HUDEP-2 (cell line): Measurements from ENCODE around the gene BID.
"Not testable (repeated sequence)": the region's sequence is repeated elsewhere in the genome, so short reads cannot be mapped to it uniquely, and the experiment has no call there.

ENCODE experiments used
- DNase-seq, 76 experiments: peaks; one replicate each; lab custom pipeline; 2025; ENCODE audit not compliant: unreplicated experiment in 76 of 76; lab: John Stamatoyannopoulos, UW

BID gene

DNA sequence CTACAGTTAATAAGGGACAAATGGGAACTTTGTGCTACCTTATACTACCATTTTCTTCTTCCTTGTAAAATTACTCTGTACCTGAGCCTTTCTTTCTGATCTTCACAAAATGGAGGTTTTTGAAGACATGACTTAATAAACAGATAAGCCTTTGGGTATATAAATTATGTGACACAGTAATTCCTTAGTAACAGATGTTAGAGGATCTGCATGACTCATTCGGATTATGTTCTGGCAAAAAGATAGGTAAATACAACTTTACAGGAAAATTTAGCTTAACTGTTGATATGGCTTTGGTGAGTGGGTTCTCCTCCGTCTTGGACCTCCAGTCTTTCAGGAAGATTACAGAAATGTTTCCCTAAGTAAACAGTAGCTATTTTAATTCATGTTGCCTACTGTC is 61.8 kb downstream of the BID start:
- no peak for DNase-seq

DNA sequence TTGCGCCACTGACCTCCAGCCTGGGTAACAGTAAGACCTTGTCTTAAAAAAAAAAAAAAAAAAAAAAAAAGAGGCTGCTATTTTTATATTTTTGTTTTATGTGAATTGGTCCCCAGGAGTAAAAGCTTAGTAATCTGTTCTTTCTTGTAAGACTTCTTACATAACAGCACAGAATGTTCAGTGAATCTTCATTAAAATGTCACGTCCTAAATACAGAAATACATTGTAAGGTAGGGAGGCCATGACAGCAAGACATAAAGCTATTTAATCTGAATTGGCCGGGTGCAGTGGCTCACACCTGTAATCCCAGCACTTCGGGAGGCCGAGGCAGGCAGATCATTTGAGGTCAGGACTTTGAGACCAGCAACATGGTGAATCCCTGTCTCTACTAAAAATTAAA is 64.2 kb downstream of the BID start:
- DNase-seq = no peak

DNA sequence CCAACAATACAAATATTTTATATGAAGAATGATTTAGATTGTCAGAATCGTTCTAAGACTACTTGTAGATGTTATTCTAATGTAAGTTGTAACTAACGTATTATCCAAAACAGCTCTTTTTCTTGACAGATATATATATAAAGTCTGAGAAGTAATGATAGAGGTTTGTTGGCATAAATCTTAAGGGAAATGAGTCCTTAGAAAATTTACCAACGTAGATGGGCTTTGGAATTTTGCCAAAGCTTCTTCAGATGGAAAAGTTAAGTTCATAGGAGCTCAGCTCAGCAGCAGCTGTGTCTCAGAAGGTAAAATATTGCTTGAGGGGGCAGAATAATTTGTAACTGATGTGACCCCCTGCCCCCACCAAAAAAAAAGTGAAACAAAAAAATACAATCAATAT is 66.7 kb downstream of the BID start:
- no peak for DNase-seq

DNA sequence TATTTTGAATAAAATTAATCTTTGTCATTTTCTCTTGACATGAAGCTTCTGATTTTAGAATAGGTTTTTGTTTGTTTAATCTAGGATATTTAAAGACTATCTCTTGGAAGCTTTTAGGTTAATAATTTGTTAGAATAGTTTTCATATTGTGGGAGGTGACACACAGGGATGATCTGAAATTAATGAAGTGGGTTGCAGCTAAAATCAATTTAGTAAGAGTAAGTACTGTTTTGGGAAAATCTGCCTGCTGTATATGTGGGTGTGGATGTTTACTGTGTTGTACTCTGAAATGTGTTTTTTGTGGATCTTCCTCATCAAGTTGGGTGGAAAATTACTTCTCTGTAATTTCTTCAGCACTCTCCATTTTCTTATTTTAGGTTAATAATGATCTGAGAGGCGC is 67.3 kb downstream of the BID start:
- no peak for DNase-seq

DNA sequence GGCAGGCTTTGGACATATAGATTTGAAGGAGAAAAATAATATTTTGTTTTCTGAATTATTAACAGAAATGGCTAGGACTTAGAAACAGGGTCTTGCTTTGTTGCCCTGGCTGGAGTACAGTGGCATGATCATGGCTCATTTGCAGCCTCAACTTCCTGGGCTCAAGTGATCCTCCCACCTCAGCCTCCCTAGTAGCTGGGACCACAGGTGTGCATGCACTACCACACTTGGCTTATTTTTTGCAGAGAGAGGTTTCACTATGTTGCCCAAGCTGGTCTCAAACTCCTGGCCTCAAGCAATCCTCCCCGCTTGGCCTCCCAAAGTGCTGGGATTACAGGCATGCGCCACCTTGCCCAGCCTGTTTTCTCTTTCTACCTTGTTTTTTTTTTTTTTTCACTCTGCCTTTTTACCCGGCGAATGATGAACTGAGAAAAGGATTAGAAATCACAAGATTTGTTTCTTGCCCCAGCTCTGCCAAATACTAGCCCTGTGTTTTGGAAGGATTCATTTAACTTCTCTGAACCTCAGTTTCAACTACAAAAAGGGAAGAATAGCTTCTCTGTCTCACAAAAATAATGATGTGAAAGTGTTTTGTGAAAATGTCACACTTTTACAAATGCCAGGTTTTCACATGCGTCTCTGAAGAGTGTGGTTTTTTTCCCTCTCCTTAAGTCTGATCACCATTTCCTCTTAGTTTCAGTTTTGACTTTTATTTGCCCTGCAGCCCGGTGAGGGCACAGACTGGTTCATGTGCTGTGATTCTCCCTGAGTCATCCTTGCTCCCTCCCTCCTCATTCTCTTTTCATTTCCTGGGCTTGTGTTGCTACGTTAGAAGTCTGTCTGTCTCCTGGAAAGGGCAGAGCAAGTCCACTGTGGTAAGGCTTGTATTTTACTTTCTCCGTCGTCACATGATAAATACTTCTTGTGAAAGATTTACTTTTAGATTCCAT is 68.0 kb downstream of the BID start:
- peak in 1 of 76 experiments; percentile 19 for DNase-seq

DNA sequence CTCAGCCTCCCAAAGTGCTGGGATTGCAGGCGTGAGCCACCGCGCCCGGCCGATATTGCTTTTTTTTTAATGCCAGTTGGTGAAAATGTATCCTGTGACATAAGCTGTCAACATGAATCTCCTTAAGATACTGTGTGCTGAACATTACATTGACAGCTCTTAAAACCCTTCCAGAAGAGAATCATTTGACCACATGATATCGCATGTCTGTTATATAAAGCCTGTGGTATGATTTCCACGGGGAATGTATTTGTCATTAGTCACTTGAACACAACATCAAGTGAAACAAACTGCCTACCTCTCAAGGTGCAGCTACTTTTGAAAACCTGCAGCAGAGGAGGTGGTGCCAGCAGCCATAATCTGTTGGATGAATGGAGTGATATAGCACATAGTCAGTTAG is 68.7 kb downstream of the BID start:
- no peak for DNase-seq

DNA sequence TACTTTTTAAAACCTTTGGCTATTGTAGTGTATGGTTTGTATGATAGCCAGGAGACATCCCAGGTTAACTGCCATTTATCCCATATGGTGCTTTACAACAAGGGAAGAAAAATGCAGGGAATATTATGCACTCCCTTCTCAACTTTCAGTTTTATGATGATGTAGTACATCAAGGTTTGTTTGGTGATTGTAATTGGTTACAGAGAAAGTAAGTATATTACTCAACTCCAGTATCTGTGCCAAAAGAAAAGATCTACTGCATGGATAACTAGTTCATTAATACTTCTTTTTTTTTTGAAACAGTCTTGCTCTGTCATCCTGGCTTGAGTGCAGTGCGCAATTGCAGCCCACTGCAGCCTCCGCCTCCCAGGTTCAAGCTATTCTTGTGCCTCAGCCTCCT is 70.5 kb downstream of the BID start:
- DNase-seq = no peak

DNA sequence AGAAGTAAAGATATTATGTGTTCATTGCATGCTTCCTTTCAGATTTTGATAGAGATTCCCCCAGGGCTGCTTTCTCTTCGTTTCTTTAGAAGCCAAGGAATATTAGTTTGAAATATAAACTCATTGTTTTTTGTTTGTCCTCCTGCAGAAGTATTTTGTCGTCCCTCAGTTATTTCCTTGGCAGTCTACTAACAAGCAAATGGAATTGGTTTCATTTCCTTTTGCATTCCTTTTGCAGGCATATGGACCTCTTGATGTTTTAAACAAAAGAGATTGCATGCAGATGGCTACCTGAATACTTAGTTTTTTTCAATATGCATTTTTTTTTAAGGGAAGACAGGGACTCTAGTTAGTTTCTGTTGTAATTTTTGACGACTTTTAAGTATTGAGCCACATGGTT is 73.5 kb downstream of the BID start:
- DNase-seq = no peak

DNA sequence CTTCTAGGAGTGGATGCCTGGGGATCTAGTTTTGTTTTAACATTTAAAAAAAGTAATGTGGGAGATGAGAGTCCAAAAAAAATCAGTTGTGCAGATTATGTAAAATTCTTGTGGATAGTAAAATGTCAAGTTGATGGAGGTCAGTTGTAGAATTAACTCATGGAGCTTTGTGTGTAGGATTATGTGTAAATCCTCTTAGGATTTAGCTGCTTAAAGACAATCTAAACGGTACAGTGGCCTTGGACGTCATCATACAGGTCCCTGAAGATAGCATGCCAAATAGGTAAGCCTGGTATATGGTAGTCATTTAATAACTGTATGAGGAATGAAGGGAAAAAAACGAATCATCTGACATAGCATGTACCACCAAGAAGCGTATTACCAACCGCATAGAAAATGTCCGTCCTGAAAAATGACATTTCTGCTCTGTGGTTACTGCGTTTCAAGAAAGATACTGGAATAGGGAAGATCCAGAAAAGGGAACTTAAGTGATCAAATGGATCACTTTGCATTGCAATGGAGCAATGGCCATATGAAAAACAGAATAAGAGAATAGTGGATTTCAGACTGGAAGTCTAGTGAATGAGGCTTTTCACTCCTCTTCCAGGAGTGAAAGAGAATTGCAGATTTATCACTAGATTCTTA is 74.5 kb downstream of the BID start:
- DNase-seq = no peak

DNA sequence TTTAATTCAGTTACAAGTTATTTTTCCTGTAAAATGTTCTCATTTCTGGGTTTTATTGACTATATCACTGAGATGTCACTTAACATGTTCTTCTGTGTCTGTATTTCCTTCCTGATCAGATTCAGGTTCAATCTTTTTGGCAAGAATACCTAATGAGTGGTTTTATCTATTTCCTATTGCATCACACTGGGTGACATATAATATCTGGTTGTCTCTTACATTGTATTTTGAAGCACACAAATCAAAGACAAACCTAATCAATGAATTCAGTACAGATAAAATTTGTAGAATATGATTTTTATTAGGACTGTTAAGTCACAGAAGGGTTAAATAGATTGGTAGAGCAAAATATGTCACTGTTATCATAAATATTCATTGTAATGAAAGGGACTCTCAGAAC is 75.3 kb downstream of the BID start:
- DNase-seq = no peak

DNA sequence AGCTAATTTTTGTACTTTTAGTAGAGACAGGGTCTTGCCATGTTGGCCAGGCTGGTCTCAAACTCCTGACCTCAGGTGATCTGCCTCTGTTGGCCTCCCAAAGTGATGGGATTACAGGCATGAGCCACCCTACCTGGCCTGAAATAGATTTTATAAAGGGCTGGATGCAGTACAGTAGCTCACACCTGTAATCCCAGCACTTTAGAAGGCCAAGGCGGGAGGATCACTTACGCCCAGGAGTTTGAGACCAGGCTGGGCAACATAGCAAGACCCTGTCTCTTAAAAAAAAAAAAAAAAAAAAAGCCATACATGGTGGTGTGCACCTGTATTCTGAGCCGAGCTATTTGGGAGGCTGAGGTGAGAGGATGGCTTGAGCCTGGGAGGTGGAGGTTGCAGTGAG is 76.0 kb downstream of the BID start:
- not testable (repeated sequence) for DNase-seq

DNA sequence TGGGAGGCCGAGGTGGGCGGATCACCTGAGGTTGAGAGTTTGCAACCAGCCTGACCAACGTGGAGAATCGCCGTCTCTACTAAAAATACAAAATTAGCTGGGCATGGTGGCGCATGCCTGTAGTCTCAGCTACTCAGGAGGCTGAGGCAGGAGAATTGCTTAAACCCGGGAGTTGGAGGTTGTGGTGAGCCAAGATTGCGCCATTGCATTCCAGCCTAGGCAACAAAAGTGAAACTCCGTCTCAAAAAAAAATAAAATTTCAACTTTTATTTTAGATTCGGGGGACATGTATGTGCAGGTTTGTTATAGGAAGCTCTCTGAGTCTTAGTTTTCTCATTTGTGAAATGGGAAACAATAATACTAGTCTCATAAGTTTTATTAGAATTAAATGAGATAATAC is 77.1 kb downstream of the BID start:
- DNase-seq = not testable (repeated sequence)

DNA sequence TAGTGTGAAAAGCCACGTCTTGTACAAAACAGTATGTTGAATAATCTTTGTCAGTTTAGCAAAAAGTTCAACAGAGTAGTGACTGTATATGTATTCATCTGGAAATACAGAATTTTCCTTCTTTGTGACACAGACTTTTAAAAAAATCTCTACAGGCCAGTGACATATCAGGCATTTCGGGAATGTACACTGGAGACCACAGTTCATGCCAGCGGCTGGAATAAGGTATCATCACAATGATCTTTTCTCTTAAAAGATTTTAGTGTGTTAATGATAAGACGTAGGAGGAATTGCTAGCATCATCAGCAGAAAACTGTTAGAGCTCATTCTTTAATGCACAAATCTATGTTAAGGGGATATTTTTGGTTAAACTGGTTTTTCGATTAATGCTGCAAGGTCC is 78.3 kb downstream of the BID start:
- DNase-seq = no peak

DNA sequence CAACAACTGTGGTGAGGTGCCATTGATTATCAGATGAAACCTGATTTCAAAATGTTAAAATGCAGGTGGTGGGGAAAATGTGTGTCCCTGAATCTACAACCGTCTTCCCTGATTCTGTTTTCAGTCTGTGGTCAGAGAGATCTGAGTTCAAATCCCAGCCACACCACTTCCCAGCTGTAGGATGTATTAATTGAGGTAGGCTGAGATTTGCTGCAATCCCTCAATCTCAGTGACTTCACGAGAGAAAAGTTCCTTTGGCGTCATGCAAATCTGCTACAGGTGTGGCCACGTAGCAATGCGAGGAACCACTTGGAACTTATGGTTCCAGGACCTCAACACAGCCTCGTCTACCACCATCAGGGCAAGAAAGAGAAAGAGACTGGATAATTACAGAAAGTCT is 79.5 kb downstream of the BID start:
- DNase-seq = no peak

DNA sequence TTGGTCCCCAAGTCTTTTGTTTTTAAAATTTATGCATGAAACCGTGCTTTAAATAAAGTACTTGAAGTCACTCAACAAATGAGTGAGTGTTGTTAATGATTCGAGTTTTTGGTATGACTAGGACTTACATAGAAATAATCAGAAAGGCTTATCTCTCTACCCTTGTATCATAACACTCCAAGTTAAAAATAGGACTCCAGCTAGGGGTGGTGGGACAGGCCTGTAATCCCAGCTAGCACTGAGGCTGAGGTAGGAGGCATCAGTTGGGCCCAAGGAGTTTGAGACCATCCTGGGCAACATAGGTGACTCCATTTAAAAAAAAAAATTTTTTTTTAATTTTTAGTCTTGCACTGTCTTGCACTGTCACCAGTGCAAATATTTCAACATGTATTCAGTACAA is 80.1 kb downstream of the BID start:
- no peak for DNase-seq

DNA sequence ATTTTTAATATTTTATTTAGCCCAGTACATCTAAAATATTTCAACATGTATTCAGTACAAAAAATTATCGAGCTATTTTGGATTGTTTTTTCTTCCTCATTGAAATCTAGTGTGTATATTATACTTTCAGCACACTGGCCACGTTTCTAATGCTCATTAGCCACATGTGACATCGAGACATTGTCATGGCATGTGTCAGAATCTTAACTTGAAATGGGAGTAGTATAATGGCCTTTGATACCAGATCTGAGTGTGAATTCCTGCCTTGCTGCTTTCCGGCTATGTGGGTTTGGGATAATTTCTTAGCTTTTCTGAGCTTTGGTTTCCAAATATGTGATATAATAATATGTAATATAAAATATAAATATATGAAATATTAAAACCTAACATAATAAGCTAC is 81.4 kb downstream of the BID start:
- no peak for DNase-seq

DNA sequence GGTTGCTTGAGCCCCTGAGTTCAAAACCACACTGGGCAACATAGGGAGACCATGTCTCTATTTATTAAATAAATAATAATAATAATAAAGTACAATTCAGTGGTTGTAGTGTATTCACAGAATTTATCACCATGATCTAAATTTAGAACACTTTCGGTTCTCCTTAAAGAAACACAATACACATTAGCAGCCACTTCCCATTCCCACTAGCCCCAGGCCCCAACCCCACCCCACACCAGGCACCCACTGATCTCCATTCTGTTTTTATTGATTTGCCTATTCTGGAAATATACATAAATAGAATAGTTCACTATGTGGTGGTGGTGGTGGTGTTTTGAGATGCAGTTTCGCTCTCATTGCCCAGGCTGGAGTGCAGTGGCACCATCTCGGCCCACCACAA is 90.0 kb downstream of the BID start:
- no peak for DNase-seq
